Suprapubic skin (tissue), 4 donors: Measurements from ENCODE around the gene BFSP2.

Experiments used
- POLR2A ChIP-seq, 2 donors: fragments of 450-650 bp; IDR thresholded peaks; one replicate each; pipeline ENCODE4 v1.6.1; 2017; ENCODE audit warnings: antibody characterized with exemption in 2 of 2, mild to moderate bottlenecking in 2 of 2, moderate library complexity in 2 of 2
- POLR2AphosphoS5 ChIP-seq, 3 donors: sonication (generic); formaldehyde crosslinking; IDR thresholded peaks; one replicate each; pipeline ENCODE4 v1.6.1; 2017; ENCODE audit warnings: antibody characterized with exemption in 3 of 3
- TF ChIP-seq, protein P1 (sequence below), 2 donors: fragments of 200-600 bp in 1 of 2; fragments of 450-650 bp in 1 of 2; sonication (generic) in 1 of 2; IDR thresholded peaks; one replicate each; pipeline ENCODE4 v1.5.1; 2016 to 2019; ENCODE audit warnings: antibody characterized with exemption in 2 of 2, mild to moderate bottlenecking in 1 of 2, moderate library complexity in 1 of 2

DNA sequence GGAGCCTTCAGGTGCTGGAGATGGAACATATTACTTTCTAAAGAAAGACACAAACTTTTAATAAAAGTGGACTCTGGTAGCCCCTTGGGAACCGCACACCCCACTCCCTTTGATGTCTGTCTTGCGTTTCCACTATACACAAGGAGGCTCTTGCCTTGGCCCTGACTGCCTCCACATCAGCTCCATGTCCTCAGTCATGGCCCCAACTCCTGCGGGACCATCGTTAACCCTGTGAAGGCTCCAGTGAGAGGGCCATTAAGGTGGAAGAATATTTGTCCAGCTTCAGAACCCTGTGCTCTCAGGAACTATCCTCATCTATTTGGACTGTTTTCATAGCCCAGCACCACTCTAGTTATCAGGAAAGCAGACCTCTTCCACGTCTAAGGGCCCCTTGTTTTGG is 16.1 kb upstream of the BFSP2 start:
- TF ChIP-seq POLR2A (IDR thresholded peaks at IDR 0.05) (no peak), POLR2AphosphoS5 (IDR thresholded peaks at IDR 0.05) (no peak)
- TF ChIP-seq, protein P1, sequence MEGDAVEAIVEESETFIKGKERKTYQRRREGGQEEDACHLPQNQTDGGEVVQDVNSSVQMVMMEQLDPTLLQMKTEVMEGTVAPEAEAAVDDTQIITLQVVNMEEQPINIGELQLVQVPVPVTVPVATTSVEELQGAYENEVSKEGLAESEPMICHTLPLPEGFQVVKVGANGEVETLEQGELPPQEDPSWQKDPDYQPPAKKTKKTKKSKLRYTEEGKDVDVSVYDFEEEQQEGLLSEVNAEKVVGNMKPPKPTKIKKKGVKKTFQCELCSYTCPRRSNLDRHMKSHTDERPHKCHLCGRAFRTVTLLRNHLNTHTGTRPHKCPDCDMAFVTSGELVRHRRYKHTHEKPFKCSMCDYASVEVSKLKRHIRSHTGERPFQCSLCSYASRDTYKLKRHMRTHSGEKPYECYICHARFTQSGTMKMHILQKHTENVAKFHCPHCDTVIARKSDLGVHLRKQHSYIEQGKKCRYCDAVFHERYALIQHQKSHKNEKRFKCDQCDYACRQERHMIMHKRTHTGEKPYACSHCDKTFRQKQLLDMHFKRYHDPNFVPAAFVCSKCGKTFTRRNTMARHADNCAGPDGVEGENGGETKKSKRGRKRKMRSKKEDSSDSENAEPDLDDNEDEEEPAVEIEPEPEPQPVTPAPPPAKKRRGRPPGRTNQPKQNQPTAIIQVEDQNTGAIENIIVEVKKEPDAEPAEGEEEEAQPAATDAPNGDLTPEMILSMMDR (IDR thresholded peaks at IDR 0.05) = no peak
